Spinal cord (tissue), 10 donors: ENCODE measurements around the gene PPFIA3. TPM values are rescaled to one million over a fixed set of nuclear protein-coding genes. Genes with fewer than 3 reads are reported as not detected.

Experiments used
- DNase-seq, 6 donors: peaks; one replicate each; pipeline versions ENCODE4 v3.0.0 to v3.0.0-alpha.2; 2013 to 2015; ENCODE audit warnings: low spot score in 6 of 6, low read depth in 4 of 6
- H3K27ac ChIP-seq: one replicate; pipeline ENCODE4 v1.5.1; 2013; ENCODE audit warnings: low read depth, low read length, control low read depth
- H3K27me3 ChIP-seq: one replicate; pipeline ENCODE4 v1.6.1; 2013; ENCODE audit warnings: low read length; ENCODE audit not compliant: control insufficient read depth, insufficient read depth
- H3K36me3 ChIP-seq: one replicate; pipeline ENCODE4 v1.6.1; 2013; ENCODE audit warnings: low read length; ENCODE audit not compliant: control insufficient read depth, insufficient read depth
- H3K4me1 ChIP-seq: one replicate; pipeline ENCODE4 v1.6.1; 2013; ENCODE audit warnings: low read length; ENCODE audit not compliant: control insufficient read depth, insufficient read depth
- H3K4me3 ChIP-seq: one replicate; pipeline ENCODE4 v1.5.1; 2013; ENCODE audit warnings: low read depth, low read length, control low read depth
- H3K9me3 ChIP-seq: one replicate; pipeline ENCODE4 v1.6.1; 2013; ENCODE audit warnings: low read length; ENCODE audit not compliant: control insufficient read depth, insufficient read depth
- WGBS: methylation state at CpG from one replicate; pipeline ENCODE4 v1.1.5; 2013; ENCODE audit warnings: missing lambda C conversion rate; ENCODE audit not compliant: insufficient coverage; 5-methylcytosine and 5-hydroxymethylcytosine counted together
- polyA plus RNA-seq, 2 donors: library from polyadenylated mRNA; unstranded; fragments of 120-200 nt; gene quantifications; one replicate each; pipeline ENCODE4 v1.2.1, GENCODE V29; 2013; ENCODE audit not compliant: insufficient read length in 2 of 2
- total RNA-seq, 2 donors: library from RNA; depleted of rRNA in 1 of 2; stranded (reverse); fragments of 120-200 nt in 1 of 2; fragments of >200 nt in 1 of 2; gene quantifications; one replicate each; pipeline versions ENCODE4 v1.2.3 to v1.2.4, GENCODE V29; 2013 to 2014
- donor health status: healthy.

The PPFIA3 gene
- total and polyA plus RNA-seq, 4 donors = 21.1 to 92.2 (median 56.1) TPM

- peaks cover 27% of the 10 kb centered on the region for H3K36me3 ChIP-seq
- DNase-seq = peak; percentile 98 to 100 (median 99)
- peak within 1 kb of the TSS; percentile 88 for H3K27ac ChIP-seq
- peaks cover 19% of the 10 kb centered on the region for H3K4me1 ChIP-seq
- 0% methylated on average over 89 of the region's 89 CpGs for WGBS
- no peaks in the 10 kb centered on the region for H3K9me3 ChIP-seq
- no peaks in the 10 kb centered on the region for H3K27me3 ChIP-seq
- H3K4me3 ChIP-seq = peak within 1 kb of the TSS; percentile 95
These were observed 34.1 kb upstream of the PPFIA3 start, which contains the start of gene SNRNP70 for GRCh38 chr19:49085020-49085867. Gene SNRNP70, plus strand, starts transcription at chr19:49085451. Its CDS starts 964 bp downstream, at chr19:49086415.

- H3K9me3 ChIP-seq = no peaks in the 10 kb centered on the region
- no peak for DNase-seq
- 3% methylated on average over 14 of the region's 14 CpGs for WGBS
- peaks cover 19% of the 10 kb centered on the region for H3K4me1 ChIP-seq
- H3K36me3 ChIP-seq = peaks cover 33% of the 10 kb centered on the region
- no peaks in the 10 kb centered on the region for H3K27me3 ChIP-seq
- peak overlapping the region; percentile 88 for H3K27ac ChIP-seq
- H3K4me3 ChIP-seq = peak overlapping the region; percentile 95
These were observed 33.5 kb upstream of the PPFIA3 start for GRCh38 chr19:49085868-49086232.

DNA sequence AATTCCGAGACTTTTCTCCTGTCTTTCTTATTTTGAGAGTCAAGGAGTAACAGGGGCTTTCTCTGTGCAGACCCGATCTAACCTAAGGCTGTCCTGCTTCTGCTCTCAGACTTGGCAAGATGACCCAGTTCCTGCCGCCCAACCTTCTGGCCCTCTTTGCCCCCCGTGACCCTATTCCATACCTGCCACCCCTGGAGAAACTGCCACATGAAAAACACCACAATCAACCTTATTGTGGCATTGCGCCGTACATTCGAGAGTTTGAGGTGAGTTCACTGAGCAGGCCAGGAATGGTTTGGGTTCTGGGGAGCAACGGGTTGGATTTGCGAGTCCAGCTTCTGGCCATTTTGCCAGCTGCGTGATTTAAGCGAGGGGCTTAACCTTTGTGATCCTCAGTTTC lies 33.0 kb upstream of the PPFIA3 start:
- peak overlapping the region; percentile 95 for H3K4me3 ChIP-seq
- peaks cover 38% of the 10 kb centered on the region for H3K36me3 ChIP-seq
- no peak for DNase-seq
- peaks cover 19% of the 10 kb centered on the region for H3K4me1 ChIP-seq
- H3K27ac ChIP-seq = no peak overlapping the region
- H3K27me3 ChIP-seq = no peaks in the 10 kb centered on the region
- 68% methylated on average over 9 of the region's 11 CpGs for WGBS
- H3K9me3 ChIP-seq = no peaks in the 10 kb centered on the region

DNA sequence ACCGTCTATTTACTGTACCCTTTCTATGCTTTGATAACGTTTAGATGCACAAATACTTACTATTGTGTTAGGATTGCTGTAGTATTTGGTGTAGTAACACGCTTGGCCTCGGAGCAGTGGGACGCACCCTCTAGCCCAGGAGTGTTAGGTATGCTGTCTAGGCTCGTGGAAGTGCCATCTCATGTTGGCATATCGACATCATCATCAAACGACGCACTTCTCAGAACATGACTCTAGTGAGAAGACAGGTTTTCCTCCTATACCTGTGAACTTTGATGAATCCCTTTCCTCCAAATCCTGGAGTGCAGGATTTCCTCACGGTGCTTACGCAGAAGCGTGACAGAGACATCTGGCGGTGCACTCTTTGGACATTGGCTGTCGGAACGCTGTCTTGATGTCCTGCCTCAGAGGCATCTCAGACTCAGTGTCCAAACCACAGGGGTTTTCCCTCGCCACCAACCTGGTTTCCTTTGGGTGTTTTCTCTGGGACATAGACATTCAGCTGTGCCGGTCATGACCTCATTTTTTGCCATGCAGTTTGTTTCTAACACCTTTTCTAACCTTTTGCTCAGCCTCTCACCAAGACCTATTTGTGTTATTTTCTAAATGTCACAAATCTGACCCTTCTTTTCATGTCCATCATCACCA lies 27.8 kb upstream of the PPFIA3 start:
- Histone ChIP-seq H3K4me3 (no peak overlapping the region), H3K27me3 (no peaks in the 10 kb centered on the region), H3K4me1 (peaks cover 9% of the 10 kb centered on the region), H3K27ac (no peak overlapping the region), H3K36me3 (peaks cover 84% of the 10 kb centered on the region), H3K9me3 (no peaks in the 10 kb centered on the region)
- 96% methylated on average over 14 of the region's 17 CpGs for WGBS
- DNase-seq = no peak

- Histone ChIP-seq H3K27ac (no peak overlapping the region), H3K27me3 (no peaks in the 10 kb centered on the region), H3K4me1 (peaks cover 4% of the 10 kb centered on the region), H3K4me3 (no peak overlapping the region), H3K36me3 (peaks cover 86% of the 10 kb centered on the region), H3K9me3 (no peaks in the 10 kb centered on the region)
- WGBS = 100% methylated on average over 4 of the region's 6 CpGs
- no peak for DNase-seq
These were observed 26.7 kb upstream of the PPFIA3 start for GRCh38 chr19:49092686-49093085.

- no peak overlapping the region for H3K4me3 ChIP-seq
- H3K27me3 ChIP-seq = no peaks in the 10 kb centered on the region
- DNase-seq = no peak
- peaks cover 93% of the 10 kb centered on the region for H3K36me3 ChIP-seq
- no peak overlapping the region for H3K27ac ChIP-seq
- peaks cover 4% of the 10 kb centered on the region for H3K4me1 ChIP-seq
- H3K9me3 ChIP-seq = no peaks in the 10 kb centered on the region
- 81% methylated on average over 12 of the region's 23 CpGs for WGBS
These were observed 24.6 kb upstream of the PPFIA3 start for GRCh38 chr19:49094505-49095482.

DNA sequence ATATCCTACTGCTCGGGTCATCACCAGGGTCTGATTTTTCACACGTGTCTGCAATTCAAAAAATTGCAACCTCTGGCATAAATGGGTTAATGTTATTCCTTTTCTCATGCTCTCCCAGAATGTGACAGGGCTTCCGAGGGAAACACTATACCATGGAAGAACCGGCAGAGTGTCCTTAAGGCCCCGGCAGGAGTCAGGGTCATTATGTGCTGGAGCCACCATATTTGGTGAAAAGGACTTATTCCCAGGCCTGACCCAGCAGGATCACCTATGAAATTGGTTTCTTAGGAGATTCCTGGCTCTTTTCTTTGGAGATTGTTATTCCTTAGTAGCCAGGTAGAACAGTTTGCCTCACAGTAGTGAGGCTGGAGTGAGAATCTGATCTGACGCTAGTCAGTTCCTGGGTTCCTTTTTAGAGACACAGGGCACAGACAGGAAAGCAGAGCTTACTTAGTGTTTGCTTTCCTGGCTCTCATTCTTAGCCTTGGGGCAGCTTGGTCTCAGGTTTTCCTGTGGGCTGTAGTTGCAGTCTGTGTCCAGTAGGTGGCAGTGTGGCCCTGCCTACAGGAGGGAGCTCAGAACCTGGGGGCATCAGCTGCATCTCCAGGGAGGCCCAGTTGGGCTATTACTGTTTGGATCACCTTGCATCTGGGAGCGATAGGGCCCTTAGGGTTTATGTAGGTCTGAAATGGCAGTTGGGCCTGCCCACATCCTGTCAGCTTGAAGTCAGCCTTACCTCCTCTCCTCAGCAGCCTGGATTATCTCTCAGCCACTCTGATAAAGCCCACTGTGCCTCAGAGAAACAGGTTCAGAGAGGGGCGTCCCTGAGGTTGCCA lies 21.7 kb upstream of the PPFIA3 start:
- Histone ChIP-seq H3K36me3 (peaks cover 93% of the 10 kb centered on the region), H3K27me3 (no peaks in the 10 kb centered on the region), H3K9me3 (no peaks in the 10 kb centered on the region), H3K4me1 (peaks cover 4% of the 10 kb centered on the region), H3K4me3 (no peak overlapping the region), H3K27ac (no peak overlapping the region)
- WGBS = 60% methylated on average over 5 of the region's 8 CpGs
- peak in 5 of 6 donors; percentile 36 to 88 (median 59) for DNase-seq

DNA sequence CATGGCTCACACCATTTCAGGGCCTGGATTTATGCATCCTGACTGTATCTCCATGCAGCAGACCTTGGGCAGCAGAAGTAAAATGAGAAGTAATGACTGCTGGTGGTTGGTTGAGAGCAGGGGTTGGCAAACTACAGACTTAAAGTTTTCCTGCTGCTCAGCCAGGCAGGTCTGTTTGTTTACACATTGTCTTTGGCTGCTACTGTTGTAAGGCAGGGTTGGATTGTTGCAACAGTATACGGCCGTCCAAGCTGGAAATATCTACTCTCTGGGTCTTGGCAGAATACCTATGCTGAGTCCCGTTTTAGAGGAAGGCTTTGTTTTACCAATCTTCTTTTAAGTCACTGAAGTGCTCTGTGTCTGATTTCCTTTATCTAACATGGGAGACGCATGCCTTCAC lies 20.5 kb upstream of the PPFIA3 start:
- Histone ChIP-seq H3K9me3 (no peaks in the 10 kb centered on the region), H3K4me1 (peaks cover 4% of the 10 kb centered on the region), H3K4me3 (no peak overlapping the region), H3K27ac (no peak overlapping the region), H3K36me3 (peaks cover 93% of the 10 kb centered on the region), H3K27me3 (no peaks in the 10 kb centered on the region)
- WGBS = 93% methylated on average over 4 of the region's 4 CpGs
- DNase-seq = no peak
